IPS DF 4.7 (cell line): ENCODE data around the gene PLPP7.

Source experiments
- DNase-seq: peaks from one replicate; pipeline ENCODE4 v3.0.0-alpha.2; 2013; ENCODE audit warnings: low spot score; ENCODE audit errors: extremely low read depth

The PLPP7 gene

GRCh38 chr9:131303381-131304321 lies 14.1 kb downstream of the PLPP7 start:
- no peak for DNase-seq

- DNase-seq: no peak
Observed at GRCh38 chr9:131304676-131305355, 15.3 kb downstream of the PLPP7 start.

- DNase-seq: no peak
Observed at GRCh38 chr9:131306397-131307004, 17.0 kb downstream of the PLPP7 start.

- no peak for DNase-seq
Observed at GRCh38 chr9:131307974-131308373, 18.5 kb downstream of the PLPP7 start.

- no peak for DNase-seq
Observed at GRCh38 chr9:131308452-131308851, 18.9 kb downstream of the PLPP7 start.

GRCh38 chr9:131308906-131309529 lies 19.5 kb downstream of the PLPP7 start:
- no peak for DNase-seq

- no peak for DNase-seq
Observed at GRCh38 chr9:131309530-131310276, 20.2 kb downstream of the PLPP7 start.

GRCh38 chr9:131310833-131311554 lies 21.5 kb downstream of the PLPP7 start:
- DNase-seq: no peak

- DNase-seq: no peak
Observed at GRCh38 chr9:131312246-131312645, 22.7 kb downstream of the PLPP7 start.

GRCh38 chr9:131312822-131313770 lies 23.6 kb downstream of the PLPP7 start:
- no peak for DNase-seq

GRCh38 chr9:131318231-131319085 lies 28.9 kb downstream of the PLPP7 start:
- no peak for DNase-seq

GRCh38 chr9:131319486-131319885 lies 30.0 kb downstream of the PLPP7 start:
- DNase-seq: no peak

GRCh38 chr9:131320031-131320685 lies 30.6 kb downstream of the PLPP7 start:
- no peak for DNase-seq

- no peak for DNase-seq
Observed at GRCh38 chr9:131323629-131324028, 34.1 kb downstream of the PLPP7 start.

- DNase-seq: no peak
Observed at GRCh38 chr9:131324736-131325679, 35.5 kb downstream of the PLPP7 start.

- no peak for DNase-seq
Observed at GRCh38 chr9:131329241-131329641, 39.7 kb downstream of the PLPP7 start.
